ENCODE data around the gene CORO2B.

CORO2B gene

GRCh38 chr15:68554721-68555678 is 23.8 kb upstream of the CORO2B start:
- DNase-seq = no peak

GRCh38 chr15:68555679-68556037 is 23.1 kb upstream of the CORO2B start:
- no peak for DNase-seq

GRCh38 chr15:68556139-68556990 is 22.4 kb upstream of the CORO2B start:
- DNase-seq = no peak

- DNase-seq = no peak
Measured at GRCh38 chr15:68557469-68558317, 21.1 kb upstream of the CORO2B start.

DNA sequence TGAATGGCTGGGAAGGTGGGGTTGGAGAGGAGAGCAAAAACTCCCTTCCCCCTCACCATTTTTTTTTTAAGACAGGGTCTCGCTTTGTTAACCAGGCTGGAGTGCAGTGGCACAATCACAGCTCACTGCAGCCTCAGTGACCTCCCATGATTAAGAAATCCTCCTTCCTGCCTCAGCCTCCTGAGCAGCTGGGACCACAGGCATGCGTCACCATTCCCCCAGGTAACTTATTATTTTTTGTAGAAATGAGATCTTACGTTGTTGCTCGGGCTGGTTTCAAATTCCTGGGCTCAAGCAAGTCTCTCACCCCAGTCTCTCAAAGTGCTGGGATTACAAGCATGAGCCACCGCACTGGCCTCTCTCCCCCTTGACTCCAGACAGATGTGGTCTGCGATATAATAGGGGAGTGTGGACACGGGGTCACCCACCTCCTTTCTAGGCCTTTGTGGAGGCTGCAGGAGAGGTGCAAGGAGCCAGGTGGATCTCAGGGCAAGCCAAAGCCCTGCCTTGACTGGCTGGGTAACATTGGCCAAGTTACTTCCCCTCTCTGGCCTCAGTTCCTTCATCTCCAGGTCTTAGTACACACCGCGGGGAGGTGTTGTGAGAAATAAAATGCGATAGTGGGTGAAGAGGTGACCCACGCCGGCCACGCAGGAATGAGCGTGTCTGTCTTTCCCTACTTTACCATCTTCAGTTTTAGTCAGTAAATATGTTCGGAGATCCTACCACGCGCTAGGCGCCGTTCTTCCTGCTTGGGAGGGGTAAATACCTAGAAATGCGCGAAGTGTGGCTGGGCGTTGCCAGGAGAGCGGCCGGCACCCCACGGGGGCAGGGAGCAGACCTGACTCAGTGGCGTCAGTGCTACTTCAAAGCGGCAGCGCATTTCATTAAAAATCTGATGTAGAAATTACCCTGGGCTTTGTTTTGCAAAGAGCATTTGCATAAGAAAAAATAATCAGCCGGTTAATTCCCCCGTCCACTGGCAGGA is 20.2 kb upstream of the CORO2B start:
- no peak for DNase-seq

GRCh38 chr15:68559345-68560310 is 19.2 kb upstream of the CORO2B start:
- DNase-seq = peak; percentile 51

GRCh38 chr15:68560501-68561113 is 18.2 kb upstream of the CORO2B start:
- no peak for DNase-seq

GRCh38 chr15:68561171-68561900 is 17.5 kb upstream of the CORO2B start:
- no peak for DNase-seq

DNA sequence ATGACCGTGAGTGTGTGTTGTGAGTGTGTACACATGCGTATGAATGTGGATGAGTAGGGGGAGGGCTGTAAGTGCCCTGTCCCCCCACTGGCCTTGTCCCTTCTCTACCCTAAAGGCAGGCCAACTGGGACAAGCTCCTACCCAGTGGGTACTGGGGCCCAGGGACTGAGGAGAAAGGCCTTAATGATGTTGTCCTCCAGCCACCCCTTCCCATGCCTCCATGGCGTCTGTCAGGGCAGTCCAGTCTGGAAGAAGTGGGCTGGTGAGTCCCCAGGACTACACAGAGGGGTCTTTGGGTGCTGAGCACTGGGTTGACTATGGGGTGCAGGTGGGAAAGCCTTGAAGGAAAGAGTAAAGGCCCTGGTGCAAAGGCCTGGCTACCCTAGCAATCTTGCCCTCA is 16.9 kb upstream of the CORO2B start:
- DNase-seq = no peak

DNA sequence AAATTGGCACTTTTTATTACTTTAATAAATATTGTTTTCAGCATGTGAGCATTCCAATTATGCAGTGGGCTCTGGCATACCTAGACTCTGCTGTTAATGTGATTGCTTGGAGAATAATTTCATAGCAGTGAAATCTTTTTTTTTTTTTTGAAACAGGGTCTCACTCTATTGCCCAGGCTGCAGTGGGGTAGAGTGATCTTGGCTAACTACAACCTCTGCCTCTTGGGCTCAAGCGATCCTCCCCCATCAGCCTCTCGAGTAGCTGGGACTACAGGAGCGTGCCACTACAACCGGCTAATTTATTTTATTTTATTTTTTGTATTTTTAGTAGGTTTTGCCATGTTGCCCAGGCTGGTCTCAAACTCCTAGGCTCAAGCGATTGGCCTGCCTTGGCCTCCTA is 14.6 kb upstream of the CORO2B start:
- DNase-seq = no peak

GRCh38 chr15:68565234-68565633 is 13.6 kb upstream of the CORO2B start:
- DNase-seq = no peak

GRCh38 chr15:68565726-68566125 is 13.1 kb upstream of the CORO2B start:
- no peak for DNase-seq

DNA sequence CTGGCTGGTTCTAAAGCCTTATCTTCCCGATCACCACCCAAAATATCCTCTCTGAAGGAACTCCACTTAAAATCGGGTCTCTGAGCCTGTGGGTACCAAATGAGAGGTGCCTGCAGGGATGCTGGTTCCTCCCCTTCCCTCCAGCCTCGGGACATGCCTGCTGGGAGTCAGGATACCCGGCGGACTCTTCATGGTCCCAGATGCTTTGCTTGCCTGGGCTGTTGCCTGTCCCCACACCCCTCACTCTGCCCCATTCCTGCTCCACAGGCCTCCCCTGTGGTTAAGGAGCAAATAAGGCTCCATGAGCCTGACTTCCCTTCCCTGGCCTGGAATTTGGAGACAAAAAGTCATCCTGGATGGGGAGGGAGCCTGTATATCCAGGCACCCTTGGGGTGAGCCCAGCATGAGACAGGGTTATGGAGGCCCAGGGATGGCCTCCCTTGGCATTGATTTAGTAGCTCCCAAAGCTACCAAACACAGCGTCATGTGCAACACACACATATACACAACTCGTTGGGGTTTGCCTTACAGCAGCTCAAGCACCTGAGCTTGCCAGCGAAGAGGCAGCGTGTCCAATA is 12.3 kb upstream of the CORO2B start:
- DNase-seq = no peak

GRCh38 chr15:68567345-68567744 is 11.4 kb upstream of the CORO2B start:
- DNase-seq = no peak

DNA sequence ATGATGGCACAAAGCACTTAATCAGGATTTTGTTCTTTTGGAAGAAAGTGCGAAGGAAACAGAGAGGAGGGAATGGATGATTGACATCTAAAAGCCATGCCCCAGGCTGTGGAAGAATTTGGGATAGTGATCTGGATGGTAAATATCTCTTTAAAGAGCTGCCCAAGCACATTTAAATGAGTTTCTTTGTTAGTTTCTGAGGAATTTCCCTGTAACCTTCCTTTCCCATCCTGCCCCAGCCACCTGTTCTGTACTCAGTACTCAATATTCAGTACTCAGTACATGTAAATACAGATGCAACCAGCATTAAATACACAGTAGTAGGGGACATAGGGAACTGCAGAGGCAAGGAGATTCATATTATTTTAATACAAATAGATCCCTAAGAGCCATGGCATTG is 7.8 kb upstream of the CORO2B start:
- no peak for DNase-seq

DNA sequence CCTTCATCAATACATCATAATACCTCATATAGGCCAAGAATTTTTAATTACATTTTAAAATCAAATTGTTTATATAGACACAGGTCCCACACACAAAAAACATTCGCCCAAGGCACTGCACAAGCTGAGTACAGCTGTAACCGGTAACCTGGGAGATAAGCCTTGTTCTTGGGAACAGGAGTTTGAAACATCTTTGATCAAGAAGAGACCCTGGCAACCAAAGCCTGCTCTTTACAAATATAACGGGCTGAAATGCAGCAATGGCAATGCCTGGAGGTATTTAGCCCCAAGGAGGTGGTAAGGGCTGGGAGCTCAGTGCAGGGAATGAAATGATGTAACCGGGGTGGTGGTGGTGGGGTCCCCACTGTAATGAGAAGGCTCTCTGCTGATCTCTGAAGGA is 7.2 kb upstream of the CORO2B start:
- no peak for DNase-seq

- no peak for DNase-seq
Measured at GRCh38 chr15:68572309-68572708, 6.5 kb upstream of the CORO2B start.

- no peak for DNase-seq
Measured at GRCh38 chr15:68572921-68573320, 5.9 kb upstream of the CORO2B start.

DNA sequence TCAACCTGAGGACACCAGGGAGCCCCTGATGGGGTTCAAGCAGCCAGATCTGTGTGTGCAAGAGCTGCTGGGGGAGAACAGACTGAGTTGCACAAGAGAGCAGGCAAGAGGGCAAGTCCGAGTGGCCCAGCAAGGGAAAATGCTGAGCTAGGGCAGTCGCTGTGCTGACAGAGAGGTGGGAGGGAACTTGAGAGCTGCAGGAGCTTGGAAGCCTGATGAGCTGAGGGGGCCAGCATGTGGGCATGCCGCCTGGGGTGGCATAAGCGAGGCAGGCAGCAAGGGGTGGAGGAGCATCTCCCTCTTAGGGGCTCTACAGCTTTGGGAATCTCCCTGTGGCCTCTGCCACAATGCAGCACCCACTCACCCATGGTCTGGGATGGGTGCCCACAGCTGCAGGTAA is 4.7 kb upstream of the CORO2B start:
- DNase-seq = no peak
